SH-SY5Y (cell line): Measurements from ENCODE around the gene NLRP10.

Experiments used
- GATA2 ChIP-seq: IDR thresholded peaks from 2 replicates; pipeline ENCODE4 v1.6.1; 2011; ENCODE audit warnings: mild to moderate bottlenecking, low read depth, low read length
- GATA3 ChIP-seq: IDR thresholded peaks from 2 replicates; pipeline ENCODE4 v1.6.1; 2011; ENCODE audit warnings: low read depth, mild to moderate bottlenecking, low read length, moderate library complexity

DNA sequence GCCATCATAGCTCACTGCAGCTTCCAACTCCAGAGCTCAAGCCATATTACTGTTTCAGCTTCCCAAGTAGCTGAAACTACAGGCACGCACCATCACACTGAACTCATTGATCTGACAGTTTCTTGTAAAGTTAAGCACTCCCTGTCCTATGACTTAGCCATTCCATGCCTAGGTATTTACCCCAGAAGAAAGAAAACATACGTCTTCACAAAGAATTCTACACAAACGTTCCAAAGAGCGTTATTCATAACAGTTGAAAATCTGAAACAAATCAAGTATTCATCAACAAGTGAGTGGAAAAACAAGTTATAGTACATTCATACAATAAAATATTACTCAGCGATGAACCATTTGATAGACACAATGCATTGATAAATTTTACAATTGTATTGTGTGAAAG lies 7.8 kb upstream of the NLRP10 start:
- TF ChIP-seq GATA3: no peak
- no peak for TF ChIP-seq GATA2
